T-helper 22 cell (primary cell): ENCODE measurements around the gene ZFP1.

Experiments used
- DNase-seq: peaks from one replicate; pipeline ENCODE4 v3.0.0-alpha.2; 2020; ENCODE audit warnings: low read depth

ZFP1 gene

DNA sequence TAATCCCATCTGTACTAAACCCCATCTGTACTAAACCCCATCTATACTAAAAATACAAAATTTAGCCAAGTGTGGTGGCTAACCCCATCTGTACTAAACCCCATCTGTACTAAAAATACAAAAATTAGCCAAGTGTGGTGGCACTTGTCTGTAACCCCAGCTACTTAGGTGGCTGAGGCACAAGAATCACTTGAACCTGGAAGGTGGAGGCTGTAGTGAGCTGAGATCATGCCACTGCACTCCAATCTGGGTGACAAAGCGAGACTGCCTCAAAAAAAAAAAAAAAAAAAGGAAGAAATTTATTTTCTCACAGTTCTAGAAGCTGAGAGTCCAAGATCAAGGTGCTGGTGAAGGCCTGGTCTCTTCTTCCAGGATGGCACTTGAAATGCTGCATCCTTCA, 12.1 kb downstream of the ZFP1 start:
- DNase-seq = no peak

DNA sequence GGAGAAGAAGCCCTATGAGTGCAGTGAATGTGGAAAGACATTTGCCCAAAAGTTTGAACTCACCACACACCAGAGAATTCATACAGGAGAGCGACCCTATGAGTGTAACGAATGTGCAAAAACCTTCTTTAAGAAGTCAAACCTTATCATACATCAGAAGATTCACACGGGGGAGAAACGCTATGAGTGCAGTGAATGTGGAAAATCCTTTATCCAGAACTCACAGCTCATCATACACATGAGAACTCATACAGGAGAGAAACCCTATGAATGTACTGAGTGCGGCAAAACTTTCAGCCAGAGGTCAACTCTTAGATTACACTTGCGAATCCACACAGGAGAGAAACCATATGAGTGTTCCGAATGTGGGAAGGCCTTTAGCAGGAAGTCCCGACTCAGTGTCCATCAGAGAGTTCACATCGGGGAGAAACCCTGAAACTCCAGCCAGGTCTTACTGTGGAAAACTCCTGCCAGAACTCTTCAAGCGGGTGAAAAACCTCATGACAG, 21.6 kb downstream of the ZFP1 start:
- no peak for DNase-seq

- no peak for DNase-seq
Observed at GRCh38 chr16:75172578-75172977, 24.3 kb downstream of the ZFP1 start.

- no peak for DNase-seq
Observed at GRCh38 chr16:75175074-75175473, 26.8 kb downstream of the ZFP1 start.

- no peak for DNase-seq
Observed at GRCh38 chr16:75176926-75177325, 28.6 kb downstream of the ZFP1 start.

DNA sequence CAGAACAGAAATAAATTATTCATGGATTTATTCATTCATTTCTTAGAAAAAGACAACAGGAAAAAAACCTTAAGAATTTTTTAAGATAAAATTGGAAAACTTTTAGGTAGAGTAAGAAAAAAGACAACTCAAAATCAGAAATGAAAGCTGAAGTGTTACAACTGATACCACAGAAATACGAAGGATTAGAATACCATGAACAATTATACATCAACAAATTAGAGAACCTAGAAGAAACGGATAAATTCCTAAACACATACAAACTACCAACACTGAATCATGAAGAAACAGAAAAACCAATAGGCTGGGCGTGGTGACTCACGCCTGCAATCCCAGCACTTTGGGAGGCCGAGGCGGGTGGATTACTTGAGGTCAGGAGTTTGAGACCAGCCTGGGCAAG, 30.9 kb downstream of the ZFP1 start:
- no peak for DNase-seq

DNA sequence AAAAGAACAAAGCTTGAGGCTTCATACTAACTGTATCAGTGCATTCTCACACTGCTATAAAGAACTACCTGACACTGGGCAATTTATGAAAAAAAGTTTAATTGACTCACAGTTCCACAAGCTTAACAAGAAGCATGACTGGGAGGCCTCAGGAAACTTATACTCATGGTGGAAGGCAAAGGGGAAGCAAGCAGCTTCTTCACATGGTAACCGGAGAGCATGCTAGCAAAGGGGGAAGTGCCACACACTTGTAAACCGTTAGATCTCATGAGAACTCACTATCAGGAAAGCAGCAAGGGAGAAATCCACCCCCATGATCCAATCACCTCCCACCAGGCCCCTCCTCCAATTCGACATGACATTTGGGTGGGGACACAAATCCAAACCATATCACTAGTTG, 33.3 kb downstream of the ZFP1 start:
- DNase-seq = no peak

- no peak for DNase-seq
Observed at GRCh38 chr16:75188832-75189477, 40.6 kb downstream of the ZFP1 start.

GRCh38 chr16:75189638-75190245, 41.4 kb downstream of the ZFP1 start:
- DNase-seq = no peak

DNA sequence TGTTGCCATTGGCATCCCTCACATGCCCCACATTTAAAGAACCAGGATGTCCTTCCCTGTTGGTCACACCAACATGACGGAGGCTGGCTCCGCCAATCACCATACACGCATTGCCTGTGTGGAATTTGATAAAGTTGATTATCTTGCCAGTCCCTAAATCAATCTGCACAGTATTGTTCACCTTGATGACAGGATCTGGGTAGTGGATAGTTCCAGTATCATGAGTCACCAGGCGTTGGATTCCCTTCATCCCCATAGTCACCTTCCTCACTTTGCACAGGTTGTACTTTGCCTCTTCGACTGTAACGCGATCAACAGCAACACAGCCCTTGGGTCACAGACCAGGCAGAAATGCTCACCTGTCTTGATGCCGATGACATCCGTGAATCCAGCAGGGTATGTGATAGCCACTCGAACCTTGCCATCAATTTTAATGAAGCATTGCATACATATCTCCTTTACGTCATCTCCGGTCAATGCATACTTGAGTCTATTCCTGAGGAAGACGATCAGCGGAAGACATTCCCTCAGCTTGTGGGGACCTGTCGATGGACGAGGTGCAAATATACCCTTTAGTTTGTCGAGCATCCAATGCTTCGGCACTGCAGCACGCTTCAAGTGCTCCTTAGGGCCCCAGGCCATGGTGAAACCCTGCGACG, 44.4 kb downstream of the ZFP1 start:
- no peak for DNase-seq

DNA sequence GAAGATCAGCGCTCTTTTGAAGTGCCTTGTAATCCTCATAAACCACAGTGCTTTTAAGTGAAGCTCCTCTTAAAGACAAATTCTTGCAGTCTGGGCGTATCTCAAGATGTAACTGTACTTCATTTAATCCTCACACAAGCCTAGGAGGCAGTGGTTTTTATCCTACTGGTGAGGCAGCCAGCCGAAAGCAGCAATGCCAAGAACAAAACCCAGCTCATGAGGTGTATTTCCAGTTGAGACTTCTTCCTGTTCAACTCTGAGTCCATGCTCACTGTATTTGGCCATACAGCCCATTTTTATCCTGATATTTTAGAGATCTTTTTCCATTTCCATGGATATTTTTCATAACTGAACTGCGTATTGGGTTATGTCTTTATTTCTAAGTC, 44.9 kb downstream of the ZFP1 start:
- DNase-seq = no peak

GRCh38 chr16:75193730-75194444, 45.6 kb downstream of the ZFP1 start:
- DNase-seq = no peak

DNA sequence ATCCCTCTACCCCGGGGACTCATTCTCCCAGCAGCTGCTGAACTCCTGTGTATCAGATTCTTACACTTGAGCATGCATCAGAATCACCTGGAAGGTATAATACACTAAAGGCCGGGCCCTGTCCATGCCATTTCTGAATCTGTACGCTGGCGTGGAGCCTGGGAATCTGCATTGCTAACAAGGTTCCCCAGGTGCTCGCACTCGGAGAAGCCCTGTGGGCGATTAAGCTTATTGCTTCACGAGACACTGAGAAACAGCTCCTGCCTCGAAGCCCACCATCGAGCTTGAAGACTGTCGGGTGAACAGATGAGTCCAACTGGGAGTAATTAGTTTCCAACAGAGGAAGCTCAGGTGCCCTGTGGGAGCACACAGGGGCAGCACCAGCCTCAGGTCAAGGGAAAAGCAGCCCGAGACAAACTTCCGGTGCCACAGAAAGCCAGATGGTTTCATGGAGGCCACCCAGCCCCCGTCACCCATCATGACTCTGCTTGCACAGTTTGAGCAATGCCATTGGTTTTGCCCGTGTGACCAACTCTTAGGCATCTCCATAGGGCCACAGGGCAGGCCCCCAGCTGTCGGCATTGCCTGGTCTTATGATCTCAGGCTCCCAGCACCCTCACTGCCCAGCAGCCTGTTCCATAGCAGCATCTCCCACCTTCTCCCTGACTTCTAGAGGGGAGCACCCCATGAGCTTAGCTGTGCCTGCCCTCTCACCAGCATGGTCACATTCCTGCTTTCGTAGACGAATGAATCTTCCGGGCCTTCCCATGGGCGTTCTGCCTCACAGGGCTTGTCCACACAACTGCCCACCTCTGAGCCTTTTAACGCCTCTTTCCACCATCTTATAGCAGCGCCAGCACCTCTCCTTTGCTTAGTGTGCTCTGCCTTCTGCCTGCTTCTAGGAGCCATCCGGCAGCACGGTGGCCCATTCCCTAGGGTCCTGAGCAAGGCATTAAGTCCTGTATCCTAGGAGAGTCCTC, 47.8 kb downstream of the ZFP1 start:
- no peak for DNase-seq

GRCh38 chr16:75196836-75197235, 48.5 kb downstream of the ZFP1 start:
- no peak for DNase-seq

DNA sequence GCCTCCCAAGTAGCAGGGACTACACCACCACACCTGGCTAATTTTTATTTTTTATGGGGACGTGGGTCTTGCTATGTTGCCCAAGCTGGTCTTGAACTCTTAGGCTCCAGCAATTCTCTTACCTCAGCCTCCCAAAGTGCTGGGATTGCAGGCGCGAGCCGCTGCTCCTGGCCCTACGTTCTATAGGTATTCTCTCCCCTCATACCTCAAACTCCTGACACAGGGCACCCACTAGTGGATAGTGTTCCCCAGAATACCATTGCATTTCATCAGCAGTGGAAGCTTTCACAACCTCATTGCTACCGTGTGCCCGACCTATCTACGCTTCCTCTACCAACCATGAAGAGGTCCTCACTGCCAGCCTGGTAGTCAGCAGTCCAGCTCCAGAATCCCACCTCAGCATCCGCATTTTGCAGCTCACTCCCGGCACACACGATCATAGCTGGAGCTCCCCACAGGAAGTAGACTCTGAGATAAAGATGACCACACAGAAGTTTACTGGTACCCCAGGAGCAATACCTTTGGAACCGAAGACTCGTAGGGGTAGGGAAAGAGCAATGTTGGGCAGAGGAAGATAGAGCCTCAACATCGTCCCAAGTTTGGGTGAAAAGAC, 49.3 kb downstream of the ZFP1 start:
- no peak for DNase-seq

DNA sequence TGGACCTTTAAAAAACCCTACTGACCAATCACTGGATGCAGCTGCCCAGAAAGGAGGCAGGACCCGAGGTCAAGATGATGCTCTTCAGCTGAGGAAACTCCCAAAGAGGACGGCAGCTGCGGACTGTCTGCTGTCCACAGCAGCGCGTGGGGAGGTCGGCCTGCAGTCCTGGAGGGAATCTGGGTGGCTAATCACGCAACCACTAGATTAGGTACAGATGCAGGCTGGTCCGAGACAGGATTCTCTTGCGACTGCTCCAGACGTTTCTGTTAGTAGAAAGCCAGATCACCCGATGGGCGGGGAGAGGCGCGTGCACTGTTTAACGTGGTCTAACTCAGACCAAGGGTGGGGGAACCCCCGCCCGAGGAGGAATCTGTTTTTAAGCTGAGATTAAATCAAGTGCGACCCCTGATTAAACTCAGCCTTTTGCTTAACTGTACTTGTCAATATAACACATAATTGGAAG, 49.8 kb downstream of the ZFP1 start:
- no peak for DNase-seq

GRCh38 chr16:75202069-75202590, 53.8 kb downstream of the ZFP1 start:
- no peak for DNase-seq

DNA sequence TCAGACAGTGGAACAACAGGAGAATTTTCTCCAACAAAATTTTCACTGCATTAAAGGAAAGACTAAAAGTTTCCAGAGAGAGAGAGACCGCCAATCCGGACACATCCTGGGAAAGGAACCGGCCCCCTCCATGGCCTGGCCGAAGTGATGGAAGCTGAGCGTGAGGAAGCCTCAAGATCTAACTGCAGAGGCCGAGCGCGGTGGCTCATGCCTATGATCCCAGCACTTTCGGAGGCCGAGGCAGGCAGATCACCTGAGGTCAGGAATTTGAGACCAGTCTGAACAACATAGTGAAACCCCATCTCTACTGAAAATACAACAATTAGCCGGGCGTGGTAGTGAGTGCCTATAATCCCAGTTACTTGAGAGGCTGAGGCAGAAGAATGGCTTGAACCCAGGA, 54.8 kb downstream of the ZFP1 start:
- no peak for DNase-seq

DNA sequence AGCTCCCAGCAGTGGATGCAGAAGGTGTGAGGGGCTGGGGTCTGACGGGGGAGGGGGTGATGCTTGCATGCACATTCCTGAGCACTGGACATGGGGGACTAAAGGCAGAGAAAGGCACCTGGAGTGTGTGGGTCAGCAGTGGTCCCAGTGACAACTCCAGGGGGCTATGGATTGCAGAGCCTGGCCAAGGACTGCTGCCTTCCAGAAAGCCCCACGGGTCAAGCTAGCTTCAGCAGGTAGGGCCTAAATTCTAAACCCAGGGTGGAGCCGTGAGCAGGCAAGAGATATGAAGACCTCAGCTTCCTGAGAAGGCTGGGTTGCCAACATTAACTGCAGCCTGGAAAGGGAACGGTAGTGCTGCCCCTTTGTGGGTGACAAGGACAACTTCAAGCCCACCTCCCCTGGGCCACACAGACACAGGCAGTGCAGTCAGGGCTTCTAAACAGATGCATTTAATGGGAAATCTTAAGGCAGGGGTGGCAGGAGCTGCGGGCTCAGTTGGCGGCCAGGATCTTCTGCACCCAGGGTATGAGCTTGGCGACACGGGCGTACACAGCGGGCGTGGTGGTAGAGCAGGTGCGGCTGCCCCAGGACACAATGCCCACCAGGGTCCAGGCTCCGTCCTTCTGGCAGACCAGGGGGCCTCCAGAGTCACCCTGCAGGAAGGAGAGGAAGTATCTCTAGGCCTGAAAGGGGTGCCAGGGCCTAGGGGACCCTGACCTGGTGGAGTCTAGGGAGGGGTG, 55.5 kb downstream of the ZFP1 start:
- no peak for DNase-seq

DNA sequence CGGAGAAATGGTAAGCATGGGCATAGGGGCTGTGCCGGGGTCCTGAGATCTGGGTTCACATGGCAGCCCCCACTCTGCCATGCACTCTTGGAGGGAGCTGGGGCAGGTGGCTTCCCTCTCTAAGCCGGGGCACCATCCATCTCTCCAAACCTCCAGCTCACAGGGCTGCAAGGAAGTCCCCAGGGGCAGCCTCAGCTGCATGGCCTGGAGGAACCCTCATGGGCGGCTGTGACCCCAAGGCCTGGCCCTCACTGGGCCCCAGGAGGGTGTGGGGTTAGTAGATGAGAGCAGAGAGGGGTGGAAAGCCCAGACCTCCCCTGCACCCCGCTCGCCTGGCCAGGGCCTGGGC, 56.1 kb downstream of the ZFP1 start:
- no peak for DNase-seq
